PC-9 (cell line): ENCODE data around the gene RAF1.

ENCODE experiments used
- EZH2 ChIP-seq: fragments of 200-600 bp; sonication (generic); IDR thresholded peaks from 2 replicates; pipeline ENCODE4 v1.8.0; 2017; ENCODE audit warnings: antibody characterized with exemption, low read depth
- TF ChIP-seq, protein P1 (sequence below): fragments of 200-600 bp; sonication (generic); conservative IDR thresholded peaks from 2 replicates; pipeline ENCODE4 v1.6.1; 2017; ENCODE audit warnings: mixed run types, antibody characterized with exemption, mild to moderate bottlenecking, moderate library complexity

- TF ChIP-seq, protein P1, sequence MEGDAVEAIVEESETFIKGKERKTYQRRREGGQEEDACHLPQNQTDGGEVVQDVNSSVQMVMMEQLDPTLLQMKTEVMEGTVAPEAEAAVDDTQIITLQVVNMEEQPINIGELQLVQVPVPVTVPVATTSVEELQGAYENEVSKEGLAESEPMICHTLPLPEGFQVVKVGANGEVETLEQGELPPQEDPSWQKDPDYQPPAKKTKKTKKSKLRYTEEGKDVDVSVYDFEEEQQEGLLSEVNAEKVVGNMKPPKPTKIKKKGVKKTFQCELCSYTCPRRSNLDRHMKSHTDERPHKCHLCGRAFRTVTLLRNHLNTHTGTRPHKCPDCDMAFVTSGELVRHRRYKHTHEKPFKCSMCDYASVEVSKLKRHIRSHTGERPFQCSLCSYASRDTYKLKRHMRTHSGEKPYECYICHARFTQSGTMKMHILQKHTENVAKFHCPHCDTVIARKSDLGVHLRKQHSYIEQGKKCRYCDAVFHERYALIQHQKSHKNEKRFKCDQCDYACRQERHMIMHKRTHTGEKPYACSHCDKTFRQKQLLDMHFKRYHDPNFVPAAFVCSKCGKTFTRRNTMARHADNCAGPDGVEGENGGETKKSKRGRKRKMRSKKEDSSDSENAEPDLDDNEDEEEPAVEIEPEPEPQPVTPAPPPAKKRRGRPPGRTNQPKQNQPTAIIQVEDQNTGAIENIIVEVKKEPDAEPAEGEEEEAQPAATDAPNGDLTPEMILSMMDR, result no peak
- no peak for TF ChIP-seq EZH2
Measured at GRCh38 chr3:12679468-12679867, 15.6 kb upstream of the RAF1 start.
